GM21717 (cell line): Measurements from ENCODE around the gene ATP2B2.

Experiments used
- ATAC-seq: cut with Tn5 transposase; IDR thresholded peaks from one replicate; pipeline ENCODE4 v1.9.1; 2021; ENCODE audit warnings: mild to moderate bottlenecking, moderate library complexity; ENCODE audit not compliant: unreplicated experiment

Gene ATP2B2

GRCh38 chr3:10495614-10496013 is 9.8 kb downstream of the ATP2B2 start:
- ATAC-seq, result no peak

DNA sequence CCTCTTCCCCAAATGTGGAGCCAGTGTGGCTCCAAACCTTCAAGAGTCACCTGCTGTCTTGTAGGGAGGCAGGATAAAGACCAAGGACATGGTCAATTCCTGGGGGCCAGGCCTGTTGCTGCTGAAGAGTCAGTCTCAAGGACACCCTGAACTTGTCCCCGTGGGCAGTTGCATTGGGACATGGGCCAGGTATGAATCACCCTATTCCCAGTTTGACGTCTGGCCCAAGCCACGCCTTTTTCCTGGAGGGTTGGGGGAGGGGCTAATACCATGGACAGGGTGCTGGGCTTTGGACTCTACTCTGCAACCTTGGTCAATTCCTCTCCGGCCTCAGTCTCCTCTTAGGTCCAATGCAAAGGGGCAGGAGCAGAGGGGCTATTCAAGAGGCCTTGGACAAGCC is 10.4 kb downstream of the ATP2B2 start:
- no peak for ATAC-seq

GRCh38 chr3:10494180-10494579 is 11.2 kb downstream of the ATP2B2 start:
- no peak for ATAC-seq

DNA sequence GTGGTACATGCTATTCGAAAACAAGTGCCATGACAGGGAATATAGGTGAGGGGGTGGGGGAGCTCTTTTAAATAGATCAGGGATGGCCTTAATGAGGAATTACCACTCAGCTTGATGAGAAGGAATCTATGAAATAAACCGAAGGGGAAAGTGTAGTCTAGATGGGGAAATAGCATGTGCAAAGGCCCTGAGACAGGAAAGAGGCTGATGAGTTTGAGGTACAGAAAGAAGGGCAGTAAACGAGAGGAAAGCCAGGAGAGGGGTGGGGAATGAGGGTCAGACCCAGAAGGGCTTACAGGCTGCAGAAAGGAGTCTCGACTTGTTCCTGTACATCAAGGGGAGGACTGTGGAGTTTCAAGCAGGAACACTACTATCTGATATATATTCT is 12.2 kb downstream of the ATP2B2 start:
- no peak for ATAC-seq

DNA sequence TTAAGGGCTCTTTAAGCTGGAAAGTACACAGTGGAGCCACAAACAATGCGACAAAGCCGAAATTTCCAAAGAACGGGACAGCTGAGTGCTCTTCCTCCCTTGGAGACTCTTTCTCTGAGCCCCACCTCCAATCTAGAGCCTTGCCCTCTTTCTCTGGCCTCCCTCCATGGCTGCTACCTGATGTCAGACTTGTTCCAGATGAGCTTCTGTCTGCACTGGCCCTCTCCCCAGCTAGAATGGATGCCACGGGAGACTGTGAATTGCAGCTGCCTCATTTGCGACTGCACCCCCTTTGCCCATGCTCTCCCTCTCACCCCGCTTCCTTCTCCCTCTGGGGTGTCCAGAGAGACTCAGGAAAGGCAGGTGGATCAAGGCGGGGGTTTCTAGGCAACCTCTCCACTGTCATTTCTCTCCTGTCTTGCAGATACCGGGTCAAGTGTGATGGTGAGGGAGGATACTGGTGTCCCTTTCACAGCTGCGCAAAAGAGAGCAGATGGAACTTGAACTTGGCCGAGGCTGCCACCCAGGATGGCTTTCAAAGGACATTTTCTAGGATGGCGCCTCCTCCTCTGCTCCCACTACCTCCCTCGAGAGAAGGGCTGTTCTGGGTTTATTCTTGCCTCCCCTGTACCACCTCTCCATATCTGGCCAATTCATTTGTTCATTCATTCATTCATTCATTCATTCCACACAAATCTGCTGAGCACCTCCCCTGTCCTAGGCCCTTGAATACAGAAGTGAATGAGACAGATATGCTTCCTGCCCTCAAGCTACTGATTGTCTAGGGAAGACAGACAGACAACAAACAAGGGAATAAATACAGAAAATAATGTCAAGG is 12.8 kb downstream of the ATP2B2 start:
- no peak for ATAC-seq

DNA sequence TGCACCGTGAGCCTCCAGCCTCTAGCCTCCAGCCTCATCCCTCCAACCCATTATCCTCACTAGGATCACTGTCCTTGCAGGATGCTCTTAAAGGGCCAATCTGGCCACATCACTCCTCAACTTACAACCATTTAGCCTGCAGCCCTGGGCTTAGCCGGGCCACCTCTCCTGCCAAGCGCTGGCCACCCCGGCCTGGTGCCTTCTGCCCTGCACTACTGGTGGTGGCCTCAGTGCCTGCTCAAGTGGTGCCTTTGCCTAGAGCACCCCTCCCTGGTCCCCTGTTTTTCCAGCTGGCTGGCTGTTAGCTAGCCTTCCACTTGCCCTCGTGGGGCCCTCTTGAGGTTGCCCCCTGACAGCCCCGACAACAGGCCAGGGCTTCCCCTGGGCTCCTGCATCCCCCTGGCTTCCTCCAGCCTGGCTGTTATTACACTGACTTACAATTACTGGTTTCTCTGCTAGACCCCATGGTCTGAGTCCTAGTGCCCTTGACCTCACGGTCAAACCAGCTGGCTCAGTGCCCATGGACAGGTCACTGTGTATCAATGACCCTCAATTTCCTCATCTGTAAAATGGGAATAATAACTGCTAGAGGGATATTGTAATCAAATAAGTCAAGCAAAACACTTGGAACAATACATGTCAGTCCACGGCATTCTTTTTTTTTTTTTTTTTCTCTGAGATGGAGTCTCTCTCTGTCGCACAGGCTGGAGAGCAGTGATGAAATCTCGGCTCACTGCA is 15.5 kb downstream of the ATP2B2 start:
- no peak for ATAC-seq

GRCh38 chr3:10487988-10488633 is 17.3 kb downstream of the ATP2B2 start:
- no peak for ATAC-seq

DNA sequence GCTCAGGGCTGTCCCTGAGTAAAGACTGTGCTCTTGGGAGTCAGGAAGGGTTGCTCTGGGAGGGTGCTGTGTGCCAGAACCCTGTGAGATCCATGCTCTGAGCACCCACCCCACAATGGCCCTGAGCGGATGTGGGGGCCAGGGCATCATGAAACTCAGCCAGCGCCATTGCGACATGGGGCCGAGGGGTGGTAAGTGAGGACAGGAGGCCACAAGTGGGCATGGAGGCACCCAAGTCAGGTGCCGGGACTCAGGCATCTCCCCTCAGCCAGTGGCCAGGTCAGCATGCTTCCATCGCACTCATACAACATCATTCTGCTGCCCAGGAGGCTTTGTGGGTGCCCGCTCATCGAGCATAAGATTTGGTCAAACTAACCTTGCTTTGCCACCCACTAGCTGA is 19.6 kb downstream of the ATP2B2 start:
- no peak for ATAC-seq

DNA sequence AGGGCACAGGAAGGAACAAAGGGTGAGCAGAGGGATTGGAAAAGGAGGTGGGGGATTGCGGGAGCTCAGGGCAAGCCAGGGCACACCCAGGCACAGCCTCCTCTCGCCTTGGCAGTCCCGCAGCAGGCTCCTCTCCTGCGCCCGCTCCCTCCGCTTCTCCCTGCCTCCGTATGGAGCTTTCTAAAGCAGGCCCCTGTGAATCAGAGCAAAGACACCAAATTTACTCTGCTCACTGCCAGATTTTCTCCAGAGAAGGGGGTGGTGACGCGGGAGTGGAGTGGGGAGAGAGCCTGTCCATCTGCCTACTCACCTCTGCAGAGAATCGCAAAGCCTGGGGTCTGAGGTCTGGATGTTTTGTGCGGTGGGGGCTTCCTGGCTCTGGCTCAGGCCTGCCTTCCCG is 20.0 kb downstream of the ATP2B2 start:
- no peak for ATAC-seq

GRCh38 chr3:10484709-10485108 is 20.7 kb downstream of the ATP2B2 start:
- no peak for ATAC-seq

- no peak for ATAC-seq
These were observed 21.6 kb downstream of the ATP2B2 start for GRCh38 chr3:10483686-10484345.

DNA sequence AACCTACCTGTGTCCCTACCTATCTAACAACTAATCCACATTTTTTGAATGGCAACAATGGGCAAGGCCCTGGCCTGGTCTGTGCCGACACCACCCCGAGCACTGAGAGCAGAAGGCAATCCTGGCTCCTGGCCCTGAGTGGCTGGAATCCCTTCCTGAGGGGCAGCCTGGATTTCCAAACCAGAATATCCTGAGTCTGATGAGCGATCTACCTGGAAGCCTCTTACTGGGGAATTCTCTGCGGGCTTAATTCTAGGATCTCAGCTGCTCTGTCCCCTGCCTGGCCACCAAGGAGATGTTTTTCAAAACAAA is 22.1 kb downstream of the ATP2B2 start:
- no peak for ATAC-seq

- ATAC-seq, result no peak
These were observed 22.6 kb downstream of the ATP2B2 start for GRCh38 chr3:10482631-10483363.

DNA sequence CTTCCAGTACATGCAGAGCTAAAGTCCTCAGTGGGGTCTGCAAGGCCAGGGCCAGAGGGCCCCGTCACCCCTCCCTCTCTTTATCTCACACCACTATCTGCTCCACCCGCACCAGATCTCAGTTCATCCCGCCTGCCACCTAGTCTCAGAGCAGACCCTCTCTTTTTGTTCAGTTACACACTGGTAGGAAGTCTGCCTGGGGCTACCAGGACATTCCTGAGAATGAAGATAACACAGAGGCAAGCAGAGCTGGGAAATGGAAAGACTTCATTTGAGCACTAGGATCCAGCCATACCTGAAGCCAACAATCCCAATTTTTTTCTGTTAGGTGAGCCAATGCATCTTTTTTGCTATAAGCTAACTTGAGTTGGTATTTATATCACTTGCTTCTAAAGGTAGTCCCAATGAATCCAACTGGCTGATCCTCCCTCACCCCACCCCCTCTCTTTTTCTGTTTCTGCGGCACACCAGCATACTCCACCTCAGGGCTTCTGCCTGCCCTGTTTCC is 24.5 kb downstream of the ATP2B2 start:
- ATAC-seq, result no peak

DNA sequence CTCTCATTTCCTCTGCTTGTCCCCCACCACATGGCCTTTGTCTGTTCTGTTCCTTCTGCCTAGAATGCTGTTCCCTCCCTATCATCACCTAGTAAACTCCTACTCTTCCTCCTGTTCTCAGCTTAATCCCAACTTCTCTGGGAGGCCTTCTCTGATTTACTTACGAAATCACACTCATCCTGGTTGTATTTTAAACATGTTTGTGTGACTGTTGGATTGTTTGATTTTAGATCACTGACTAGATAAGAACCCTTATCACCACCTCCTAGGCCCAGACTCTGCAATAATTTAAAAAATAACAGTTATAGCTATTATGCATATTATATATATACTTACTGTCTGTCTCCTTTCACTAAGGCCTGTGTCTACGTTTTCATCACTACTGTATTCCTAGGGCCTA is 26.1 kb downstream of the ATP2B2 start:
- no peak for ATAC-seq

- ATAC-seq, result no peak
These were observed 29.4 kb downstream of the ATP2B2 start for GRCh38 chr3:10475983-10476382.

GRCh38 chr3:10474847-10475246 is 30.5 kb downstream of the ATP2B2 start:
- ATAC-seq, result no peak

DNA sequence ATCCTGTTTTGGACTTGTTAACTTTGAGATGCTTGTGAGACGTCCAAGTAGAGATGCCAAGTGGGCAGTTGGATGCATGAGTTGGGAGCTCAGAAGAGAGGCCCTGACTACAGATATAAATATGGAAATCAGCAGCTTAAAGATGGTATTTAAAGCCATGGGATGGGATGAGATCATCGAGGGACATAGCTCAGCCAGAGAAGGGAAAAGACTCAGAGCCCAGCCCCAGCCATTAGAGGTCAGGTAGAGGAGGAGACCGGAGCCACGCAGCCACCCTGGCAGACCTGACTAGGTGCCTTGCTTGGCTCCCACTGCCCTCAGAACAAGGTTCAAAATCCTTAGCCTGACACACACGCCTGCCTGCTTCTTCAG is 31.1 kb downstream of the ATP2B2 start:
- ATAC-seq, result no peak

GRCh38 chr3:10473581-10474274 is 31.7 kb downstream of the ATP2B2 start:
- no peak for ATAC-seq

DNA sequence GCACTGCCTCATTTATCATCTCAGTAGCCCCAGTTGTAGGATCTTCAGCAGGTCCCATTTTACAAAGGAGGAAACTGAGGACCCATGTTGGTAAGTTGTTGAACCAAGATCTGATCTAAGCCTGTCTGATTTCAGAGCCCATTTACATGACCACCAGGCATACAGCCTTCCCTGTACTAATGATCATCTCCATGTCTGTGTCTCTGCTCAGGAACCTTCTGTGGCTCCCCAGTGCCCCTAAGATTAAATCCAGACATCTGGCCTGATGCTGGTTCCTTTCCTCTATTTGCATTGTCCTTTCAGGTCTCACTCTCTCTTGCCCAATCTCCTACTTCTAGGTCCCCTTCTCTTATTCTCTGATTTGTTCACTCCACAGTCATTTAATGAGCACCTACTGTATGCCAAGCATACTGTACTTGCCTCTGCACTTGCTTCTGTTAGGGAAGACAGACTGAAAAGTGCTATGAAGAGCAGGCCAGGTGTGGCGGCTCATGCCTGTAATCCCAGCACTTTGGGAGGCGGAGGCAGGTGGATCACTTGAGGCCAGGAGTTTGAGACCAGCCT is 32.4 kb downstream of the ATP2B2 start:
- no peak for ATAC-seq
